Mesenteric fat pad (tissue), 1 donor: ENCODE results near the gene ADCY10. TPM values are rescaled to one million over a fixed set of nuclear protein-coding genes. Genes with fewer than 3 reads are reported as not detected.

Experiments used
- total RNA-seq: library from RNA; stranded (reverse); fragmentation: NEBNext Ultra II Directional; extraction: Animal tissue kit (Norgen Biotek cat#: 25700); gene quantifications from one replicate; pipeline ENCODE4 v1.2.1, GENCODE V29; 2021
- donor health status: DM: yes; HTN: yes; CAD: no.

Gene ADCY10
- total RNA-seq, 1 donor from 2014 or later = 0.55 TPM

Other genes starting within 250 kb of the ADCY10 start
- gene MPZL1, start 192.2 kb downstream of the ADCY10 start, total RNA-seq = 132 TPM
- gene DCAF6, start 22.5 kb upstream of the ADCY10 start, total RNA-seq = 54.6 TPM
- 83.9 TPM for gene MPC2, start 22.9 kb upstream of the ADCY10 start, total RNA-seq
- gene GPR161, start 222.8 kb upstream of the ADCY10 start, total RNA-seq = 6.2 TPM